Prostate gland (tissue), 2 donors: ENCODE measurements around the gene KRT39. TPM values are rescaled to one million over a fixed set of nuclear protein-coding genes. Genes with fewer than 3 reads are reported as not detected.

Experiments
- DNase-seq: peaks from one replicate; pipeline ENCODE4 v3.0.0-alpha.2; 2019; ENCODE audit warnings: low spot score
- H3K27ac ChIP-seq, 2 donors: fragments of 200-600 bp; sonication (generic); 2 replicates each; pipeline ENCODE4 v1.5.1; 2017 to 2019
- H3K27me3 ChIP-seq: fragments of 200-600 bp; sonication (generic); replicated peaks from 2 replicates; pipeline ENCODE4 v1.5.1; 2019; ENCODE audit not compliant: insufficient read depth
- H3K36me3 ChIP-seq, 2 donors: fragments of 200-600 bp; sonication (generic); 1 replicate in 1 of 2; 2 replicates in 1 of 2; pipeline versions ENCODE4 v1.5.1 to v1.8.1; 2017 to 2019
- H3K4me1 ChIP-seq: fragments of 200-600 bp; sonication (generic); replicated peaks from 2 replicates; pipeline ENCODE4 v1.5.1; 2019
- H3K4me3 ChIP-seq, 2 donors: fragments of 200-600 bp; sonication (generic); 2 replicates each; pipeline ENCODE4 v1.5.1; 2017 to 2019
- H3K9me3 ChIP-seq: fragments of 200-600 bp; sonication (generic); 2 replicates; pipeline ENCODE4 v1.5.1; 2017
- POLR2A ChIP-seq: fragments of 450-650 bp; IDR thresholded peaks from one replicate; pipeline ENCODE4 v1.6.1; 2016; ENCODE audit warnings: antibody characterized with exemption, mild to moderate bottlenecking
- POLR2AphosphoS5 ChIP-seq: sonication (generic); formaldehyde crosslinking; IDR thresholded peaks from one replicate; pipeline ENCODE4 v1.6.1; 2017; ENCODE audit warnings: antibody characterized with exemption
- WGBS: methylation state at CpG from one replicate; pipeline ENCODE4 v1.1.5; 2018; 5-methylcytosine and 5-hydroxymethylcytosine counted together
- intact Hi-C: fragments of 100-400 bp; cut with DNase I; formaldehyde crosslinking; loops from one replicate; pipeline ENCODE4 v1.14.2; 2022
- small RNA-seq, 2 donors: library from RNA; depleted of rRNA; stranded (forward); fragments of <200 nt; gene quantifications; one replicate each; pipeline ENCODE3, GENCODE V24; 2016
- total RNA-seq, 2 donors: library from RNA; depleted of rRNA; stranded (reverse); fragments of >200 nt; gene quantifications; one replicate each; pipeline ENCODE4 v1.1.0, GENCODE V29; 2016
- TF ChIP-seq, protein P1 (sequence below), 4 experiments: fragments of 200-600 bp in 2 of 4; fragments of 450-650 bp in 2 of 4; sonication (generic) in 2 of 4; IDR thresholded peaks; 1 replicate in 3 of 4; 2 replicates in 1 of 4; pipeline ENCODE4 v1.5.1; 2016 to 2019; ENCODE audit warnings: antibody characterized with exemption in 4 of 4, mild to moderate bottlenecking in 2 of 4, moderate library complexity in 2 of 4

The KRT39 gene
- total RNA-seq, 2 donors from 2014 or later: not detected

DNA sequence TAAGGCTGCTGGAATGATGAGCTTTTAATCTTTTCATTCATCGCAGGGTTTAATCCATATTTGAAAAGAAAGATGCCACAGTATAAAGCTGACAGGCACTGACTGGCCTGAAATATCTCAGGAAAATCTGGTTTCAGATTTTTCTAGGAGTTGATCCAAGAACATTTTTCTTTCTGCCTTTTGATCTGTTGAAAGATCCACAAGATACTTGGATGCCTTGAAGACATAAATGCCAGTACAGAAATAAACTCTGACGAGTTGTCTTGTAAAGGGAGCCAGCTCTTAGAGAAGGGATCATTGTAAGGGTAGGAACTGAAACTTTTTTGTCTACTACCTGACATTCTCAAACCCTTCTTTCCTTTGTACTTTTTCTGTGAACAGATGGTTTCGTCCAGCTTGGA is 56.3 kb downstream of the KRT39 start:
- intact Hi-C loops: no loop called here
- Histone ChIP-seq H3K27ac (peak overlapping the region; percentile 72 to 81), H3K27me3 (no peaks in the 10 kb centered on the region), H3K4me3 (no peak overlapping the region), H3K9me3 (no peaks in the 10 kb centered on the region), H3K4me1 (no peaks in the 10 kb centered on the region), H3K36me3 (no peaks in the 10 kb centered on the region)
- TF ChIP-seq, protein P1, sequence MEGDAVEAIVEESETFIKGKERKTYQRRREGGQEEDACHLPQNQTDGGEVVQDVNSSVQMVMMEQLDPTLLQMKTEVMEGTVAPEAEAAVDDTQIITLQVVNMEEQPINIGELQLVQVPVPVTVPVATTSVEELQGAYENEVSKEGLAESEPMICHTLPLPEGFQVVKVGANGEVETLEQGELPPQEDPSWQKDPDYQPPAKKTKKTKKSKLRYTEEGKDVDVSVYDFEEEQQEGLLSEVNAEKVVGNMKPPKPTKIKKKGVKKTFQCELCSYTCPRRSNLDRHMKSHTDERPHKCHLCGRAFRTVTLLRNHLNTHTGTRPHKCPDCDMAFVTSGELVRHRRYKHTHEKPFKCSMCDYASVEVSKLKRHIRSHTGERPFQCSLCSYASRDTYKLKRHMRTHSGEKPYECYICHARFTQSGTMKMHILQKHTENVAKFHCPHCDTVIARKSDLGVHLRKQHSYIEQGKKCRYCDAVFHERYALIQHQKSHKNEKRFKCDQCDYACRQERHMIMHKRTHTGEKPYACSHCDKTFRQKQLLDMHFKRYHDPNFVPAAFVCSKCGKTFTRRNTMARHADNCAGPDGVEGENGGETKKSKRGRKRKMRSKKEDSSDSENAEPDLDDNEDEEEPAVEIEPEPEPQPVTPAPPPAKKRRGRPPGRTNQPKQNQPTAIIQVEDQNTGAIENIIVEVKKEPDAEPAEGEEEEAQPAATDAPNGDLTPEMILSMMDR (IDR thresholded peaks at IDR 0.05): no peak
- peak; percentile 86 for TF ChIP-seq POLR2AphosphoS5
- WGBS: 7% methylated on average over 3 of the region's 3 CpGs
- peak; percentile 48 for DNase-seq

GRCh38 chr17:40909755-40910154 is 57.0 kb downstream of the KRT39 start:
- intact Hi-C loops: loop anchor here (1.0 to 5.0 kb wide), 4 partner anchors 413 to 753 kb away; no protein-coding TSS in a partner anchor
- H3K4me3 ChIP-seq: no peak overlapping the region
- peak overlapping the region; percentile 72 to 81 for H3K27ac ChIP-seq
- no peaks in the 10 kb centered on the region for H3K27me3 ChIP-seq
- DNase-seq: peak; percentile 35
- TF ChIP-seq POLR2A (no peak), POLR2AphosphoS5 (peak; percentile 4)
- 12% methylated on average over 4 of the region's 4 CpGs for WGBS
- no peaks in the 10 kb centered on the region for H3K36me3 ChIP-seq
- no peaks in the 10 kb centered on the region for H3K4me1 ChIP-seq
- H3K9me3 ChIP-seq: no peaks in the 10 kb centered on the region

- Histone ChIP-seq H3K4me1 (no peaks in the 10 kb centered on the region), H3K27me3 (no peaks in the 10 kb centered on the region), H3K4me3 (no peak overlapping the region), H3K36me3 (no peaks in the 10 kb centered on the region), H3K27ac (peak overlapping the region; percentile 72 to 81), H3K9me3 (no peaks in the 10 kb centered on the region)
- intact Hi-C loops: loop anchor here (1.0 to 5.0 kb wide), 4 partner anchors 413 to 753 kb away; no protein-coding TSS in a partner anchor
- WGBS: 0% methylated on average over 5 of the region's 5 CpGs
- TF ChIP-seq, protein P1 (IDR thresholded peaks at IDR 0.05): peak; percentile 49 to 93 (median 82)
- TF ChIP-seq POLR2A (no peak), POLR2AphosphoS5 (peak; percentile 76)
- peak; percentile 84 for DNase-seq
Measured at GRCh38 chr17:40909351-40909750, 57.4 kb downstream of the KRT39 start.

Small RNAs within 50 kb of the gene (small RNA-seq; reads per million reads assigned to genes)
- gene KRTAP3-4P: 0 reads per million in 2 donors

Other genes with a start within 250 kb of the KRT39 start
- under 1 TPM in 1 of 2 donors, not detected in 1; 0.62 TPM for gene KRT25, start 211.6 kb downstream of the KRT39 start, total RNA-seq
- gene KRT26, start 194.7 kb downstream of the KRT39 start, total RNA-seq: under 1 TPM in 1 of 2 donors, not detected in 1; 0.28 TPM
- gene KRT27, start 184.4 kb downstream of the KRT39 start, total RNA-seq: not detected
- gene KRT28, start 167.0 kb downstream of the KRT39 start, total RNA-seq: not detected
- gene KRT10, start 144.3 kb downstream of the KRT39 start, total RNA-seq: 10 to 100 TPM in 1 of 2 donors, 1 to 10 TPM in 1; 5.8 to 23.6 TPM
- gene KRT12, start 99.7 kb downstream of the KRT39 start, total RNA-seq: not detected
- gene KRT20, start 81.7 kb downstream of the KRT39 start, total RNA-seq: not detected
- 10 to 100 TPM; 19.6 to 38.9 TPM for gene KRT23, start 29.3 kb downstream of the KRT39 start, total RNA-seq
- under 1 TPM in 1 of 2 donors, not detected in 1; 0.74 TPM for gene KRT40, start 17.4 kb upstream of the KRT39 start, total RNA-seq
- not detected for gene KRTAP3-3, start 27.2 kb upstream of the KRT39 start, total RNA-seq
- gene KRTAP3-2, start 33.0 kb upstream of the KRT39 start, total RNA-seq: not detected
- not detected for gene KRTAP3-1, start 42.2 kb upstream of the KRT39 start, total RNA-seq
- gene KRTAP1-5, start 60.3 kb upstream of the KRT39 start, total RNA-seq: under 1 TPM in 1 of 2 donors, not detected in 1; 0.51 TPM
- not detected for gene KRTAP1-4, start 63.2 kb upstream of the KRT39 start, total RNA-seq
- gene KRTAP1-3, start 67.9 kb upstream of the KRT39 start, total RNA-seq: not detected
- gene KRTAP1-1, start 74.5 kb upstream of the KRT39 start, total RNA-seq: 1 to 10 TPM in 1 of 2 donors, not detected in 1; 1.4 TPM
- gene KRTAP2-1, start 80.4 kb upstream of the KRT39 start, total RNA-seq: not detected
- not detected for gene KRTAP2-2, start 88.3 kb upstream of the KRT39 start, total RNA-seq
- gene KRTAP2-3, start 93.2 kb upstream of the KRT39 start, total RNA-seq: not detected
- not detected for gene KRTAP2-4, start 98.9 kb upstream of the KRT39 start, total RNA-seq
- not detected for gene KRTAP4-7, start 117.2 kb upstream of the KRT39 start, total RNA-seq
- gene KRTAP4-8, start 131.2 kb upstream of the KRT39 start, total RNA-seq: not detected
- gene KRTAP4-16, start 135.3 kb upstream of the KRT39 start, total RNA-seq: not detected
- gene KRTAP4-9, start 138.4 kb upstream of the KRT39 start, total RNA-seq: not detected
- not detected for gene KRTAP4-11, start 151.4 kb upstream of the KRT39 start, total RNA-seq
- not detected for gene KRTAP4-12, start 157.2 kb upstream of the KRT39 start, total RNA-seq
- not detected for gene KRTAP4-6, start 173.6 kb upstream of the KRT39 start, total RNA-seq
- not detected for gene KRTAP4-5, start 182.9 kb upstream of the KRT39 start, total RNA-seq
- gene KRTAP4-4, start 193.8 kb upstream of the KRT39 start, total RNA-seq: not detected
- not detected for gene KRTAP4-3, start 201.3 kb upstream of the KRT39 start, total RNA-seq
- gene KRTAP4-2, start 211.3 kb upstream of the KRT39 start, total RNA-seq: not detected
- not detected for gene KRTAP4-1, start 218.0 kb upstream of the KRT39 start, total RNA-seq
- gene KRTAP9-1, start 222.9 kb upstream of the KRT39 start, total RNA-seq: not detected